Activated T-helper 1 cell treated with Interleukin-2 at 50 U/mL for 16 hours (primary cell): Measurements from ENCODE around the gene LURAP1L.

ENCODE experiments used
- DNase-seq: peaks from one replicate; pipeline ENCODE4 v3.0.0-alpha.2; 2020; ENCODE audit warnings: low read depth

The LURAP1L gene

DNA sequence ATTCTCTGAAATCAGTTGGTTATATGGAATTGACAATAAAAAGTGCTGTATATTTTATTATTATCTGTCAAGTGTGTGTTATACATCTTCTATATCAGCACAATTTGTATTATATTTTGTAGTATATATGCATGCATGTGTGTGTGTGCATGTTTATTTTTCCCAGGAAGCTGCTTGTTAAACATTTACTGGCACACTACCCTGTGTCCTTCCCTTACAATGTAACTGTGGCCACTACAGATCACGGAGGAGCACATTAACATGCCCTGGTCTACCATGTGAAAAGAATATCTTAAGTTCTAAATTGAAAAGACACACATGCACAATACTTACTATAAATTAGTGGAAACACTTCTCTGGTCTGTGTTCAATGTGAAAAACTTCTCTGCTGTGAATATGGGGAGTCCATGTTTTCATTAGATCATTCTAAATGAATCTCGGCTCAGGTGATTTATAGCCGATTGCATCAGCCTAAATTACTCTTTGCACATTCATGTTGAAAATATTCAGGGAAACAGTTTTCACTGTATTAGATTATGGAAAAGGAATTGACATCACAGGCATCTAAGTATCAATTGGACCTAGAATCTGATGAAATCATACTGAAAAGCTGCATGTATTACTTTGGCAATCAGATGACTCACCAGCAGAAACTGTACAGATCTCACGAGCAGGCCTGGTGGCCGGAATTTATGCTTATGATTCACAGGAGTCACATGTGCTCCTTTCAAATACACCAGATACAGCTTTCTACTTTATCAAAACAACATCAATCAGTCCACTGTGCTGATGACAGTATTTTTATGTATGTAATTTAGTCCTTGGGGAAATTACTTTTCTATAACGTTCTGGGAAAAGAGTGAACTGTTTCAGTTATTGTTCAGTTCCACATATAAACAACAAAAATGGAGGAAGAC is 39.4 kb downstream of the LURAP1L start:
- DNase-seq, result no peak

DNA sequence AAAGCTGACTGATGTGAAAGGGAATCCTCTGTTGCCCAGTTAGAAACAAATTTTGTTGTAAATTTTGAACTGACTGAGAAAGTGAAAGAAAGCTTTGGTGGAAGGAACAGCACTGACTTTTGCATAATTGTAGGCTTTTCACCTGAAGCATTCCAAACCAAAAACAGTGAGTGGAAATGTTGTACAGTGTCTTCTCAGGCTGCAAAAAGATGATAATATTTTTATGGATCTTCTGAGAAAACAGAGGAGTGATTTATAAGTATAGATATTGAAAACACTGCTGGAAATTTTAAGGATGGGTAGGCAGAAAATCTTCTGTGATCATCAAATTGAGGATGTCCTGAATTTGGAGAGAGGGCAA is 40.0 kb downstream of the LURAP1L start:
- DNase-seq, result no peak

DNA sequence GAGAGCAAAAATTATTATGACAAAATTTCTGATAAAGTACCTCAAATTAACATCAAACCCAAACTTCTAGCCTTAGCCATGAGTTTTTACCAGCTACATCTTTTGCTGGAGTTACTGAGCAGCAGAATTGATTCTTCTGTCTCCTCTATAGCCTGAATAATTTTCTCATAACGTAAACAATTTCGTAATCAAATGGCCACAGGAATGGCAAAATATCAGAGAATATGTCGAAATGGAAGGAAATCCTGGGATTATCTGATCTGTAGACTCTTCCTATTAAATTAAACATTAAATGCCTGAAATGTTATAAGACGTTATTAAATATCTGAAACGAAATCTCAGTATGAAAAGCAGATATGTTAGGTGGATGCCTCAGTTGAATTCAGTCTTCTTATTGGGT is 41.1 kb downstream of the LURAP1L start:
- no peak for DNase-seq

- no peak for DNase-seq
Measured at GRCh38 chr9:12816656-12817101, 41.9 kb downstream of the LURAP1L start.

DNA sequence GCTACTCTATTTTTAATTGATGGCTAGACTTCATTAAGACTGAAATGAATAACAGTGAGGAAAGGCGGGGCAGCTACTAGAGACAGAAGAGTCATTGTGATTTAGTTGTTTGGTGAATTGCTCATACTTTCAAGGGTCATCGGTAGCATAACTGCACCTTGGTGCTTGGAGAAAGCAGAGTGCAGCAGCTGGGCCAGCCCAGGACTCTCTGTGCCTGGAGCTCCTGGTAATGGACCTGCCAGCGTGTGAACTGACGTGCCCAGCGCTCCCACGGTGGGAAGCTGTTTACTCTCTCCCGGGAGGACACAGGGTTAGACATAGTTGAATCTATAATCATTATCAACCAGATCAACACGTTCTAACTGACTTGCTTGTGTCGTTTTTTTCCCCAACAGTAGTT is 42.9 kb downstream of the LURAP1L start:
- no peak for DNase-seq

- no peak for DNase-seq
Measured at GRCh38 chr9:12818431-12819000, 43.7 kb downstream of the LURAP1L start.

DNA sequence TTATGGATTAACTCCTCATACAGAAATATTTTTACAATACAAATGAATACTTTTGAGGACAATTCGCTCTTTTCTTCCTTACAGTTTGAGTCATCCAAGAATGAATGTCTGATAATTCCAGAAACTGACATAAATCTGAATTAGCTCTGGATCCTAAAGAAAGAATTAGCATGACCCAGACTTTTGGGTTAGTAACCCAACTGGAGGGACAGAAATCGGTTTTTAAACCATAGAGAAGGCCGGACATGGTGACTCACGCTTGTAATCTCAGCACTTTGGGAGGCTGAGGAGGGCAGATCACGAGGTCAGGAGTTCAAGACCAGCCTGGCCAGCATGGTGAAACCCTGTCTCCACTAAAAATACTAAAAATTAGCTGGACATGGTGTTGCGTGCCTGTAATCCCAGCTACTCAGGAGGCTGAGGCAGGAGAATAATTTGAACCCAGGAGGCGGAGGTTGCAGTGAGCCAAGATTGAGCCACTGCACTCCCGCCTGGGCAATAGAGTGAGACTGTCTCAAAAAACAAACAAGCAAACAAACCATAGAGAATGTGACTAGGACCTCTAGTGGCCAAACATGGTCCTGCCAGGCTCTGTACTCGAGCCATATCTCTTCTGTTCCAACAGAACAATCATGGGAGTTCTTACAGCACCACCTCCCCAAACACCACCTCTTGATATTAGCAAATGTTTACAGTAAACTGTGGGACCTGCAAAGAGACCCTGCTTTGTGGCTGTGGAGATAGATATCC is 44.8 kb downstream of the LURAP1L start:
- DNase-seq, result no peak

- DNase-seq, result no peak
Measured at GRCh38 chr9:12822111-12822510, 47.3 kb downstream of the LURAP1L start.

GRCh38 chr9:12826924-12827565 is 52.2 kb downstream of the LURAP1L start:
- DNase-seq, result no peak

DNA sequence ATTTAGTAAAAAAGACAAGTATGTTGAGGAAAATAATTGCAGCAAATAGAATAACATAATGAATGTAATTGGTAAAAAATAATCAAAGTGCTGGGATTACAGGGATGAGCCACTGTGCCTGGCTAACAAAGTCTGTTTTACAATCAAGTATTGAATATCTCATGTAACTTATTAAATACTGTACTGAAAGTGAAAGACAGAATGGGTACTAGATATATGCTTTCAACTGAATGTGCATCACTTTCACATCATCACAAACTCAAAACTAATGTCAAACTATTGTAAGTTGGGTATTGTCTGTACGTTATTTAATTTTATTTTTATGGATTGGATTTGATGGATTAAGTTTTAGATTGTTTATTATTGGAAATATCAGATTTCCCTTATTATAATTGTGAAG is 58.9 kb downstream of the LURAP1L start:
- DNase-seq, result no peak

DNA sequence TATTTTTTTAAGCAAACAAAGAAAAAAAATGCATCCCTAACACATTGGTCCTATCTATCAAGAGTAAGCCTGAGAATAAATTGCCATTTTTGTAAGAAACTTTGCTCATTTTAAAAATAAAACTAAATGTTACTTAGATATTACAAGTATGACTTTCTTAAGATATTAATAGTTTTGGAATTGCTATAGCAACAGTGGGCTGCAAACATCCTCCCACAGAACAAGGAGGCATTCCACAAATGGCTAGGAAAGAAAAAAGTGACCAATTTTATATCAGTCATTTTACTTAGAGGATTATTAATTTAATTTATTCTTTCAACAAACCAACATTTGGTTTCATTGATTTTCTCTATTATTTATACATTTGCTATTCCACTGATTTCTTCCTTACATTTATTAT is 63.7 kb downstream of the LURAP1L start:
- DNase-seq, result no peak

GRCh38 chr9:12843735-12844134 is 68.9 kb downstream of the LURAP1L start:
- DNase-seq, result no peak

DNA sequence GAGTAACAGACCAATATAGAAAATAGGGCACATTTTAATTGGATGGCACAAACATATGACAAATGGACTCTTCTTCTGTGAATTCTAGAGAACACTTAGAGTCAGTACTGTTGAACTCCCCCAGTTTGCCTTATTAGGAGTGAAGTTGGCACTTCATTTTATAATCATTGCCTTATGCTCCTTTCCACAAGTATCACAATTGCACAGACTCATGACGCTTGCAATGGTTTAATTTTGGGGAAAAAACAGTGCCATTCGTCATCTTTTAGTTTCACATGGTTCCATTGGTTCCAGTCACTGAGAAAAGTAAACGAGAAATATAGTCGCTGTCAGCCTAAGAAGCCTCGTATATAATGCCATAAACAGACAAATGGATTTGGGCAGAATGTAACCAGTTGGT is 71.2 kb downstream of the LURAP1L start:
- no peak for DNase-seq

DNA sequence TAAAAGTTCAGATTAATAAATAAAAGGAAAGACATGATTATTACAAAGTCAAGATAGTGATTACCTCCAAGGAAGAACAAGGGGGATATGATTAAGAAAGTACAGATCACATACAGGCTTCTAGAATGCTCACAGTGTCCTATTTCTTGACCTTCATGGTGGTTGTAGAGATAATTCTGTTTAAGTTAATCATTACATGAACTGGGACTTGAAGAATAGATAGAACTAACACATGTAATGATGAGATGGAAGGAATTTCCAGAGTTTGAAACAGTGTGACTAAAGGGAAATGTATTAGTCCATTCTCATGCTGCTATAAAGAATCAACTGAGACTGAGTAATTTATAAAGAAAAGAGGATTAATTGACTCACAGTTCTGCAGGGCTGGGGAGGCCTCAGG is 72.7 kb downstream of the LURAP1L start:
- DNase-seq, result no peak

DNA sequence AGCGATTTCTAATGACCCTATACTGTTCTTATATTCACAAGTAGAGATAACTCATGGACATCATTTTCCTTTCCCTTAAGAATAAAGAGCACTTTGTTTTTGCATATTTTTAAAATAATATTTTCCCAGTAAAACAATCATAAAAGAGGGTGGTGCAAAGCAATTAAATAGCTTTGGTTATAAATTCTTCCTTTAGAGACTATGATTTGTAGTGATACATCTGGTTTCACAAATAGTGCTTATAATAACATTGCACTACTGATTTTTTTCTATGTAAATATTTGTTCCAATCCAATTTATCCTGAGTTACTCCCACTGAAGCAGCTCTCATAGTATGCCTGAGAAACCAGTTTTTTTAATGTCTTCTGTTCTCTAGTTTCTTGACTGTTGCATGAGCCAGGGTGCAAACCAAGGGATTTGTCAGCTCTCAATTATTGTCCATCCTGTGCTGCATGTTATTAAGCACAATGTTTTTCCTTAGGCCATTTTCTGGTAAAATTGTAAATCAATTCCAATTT is 74.7 kb downstream of the LURAP1L start:
- no peak for DNase-seq

- no peak for DNase-seq
Measured at GRCh38 chr9:12851341-12852090, 76.7 kb downstream of the LURAP1L start.

DNA sequence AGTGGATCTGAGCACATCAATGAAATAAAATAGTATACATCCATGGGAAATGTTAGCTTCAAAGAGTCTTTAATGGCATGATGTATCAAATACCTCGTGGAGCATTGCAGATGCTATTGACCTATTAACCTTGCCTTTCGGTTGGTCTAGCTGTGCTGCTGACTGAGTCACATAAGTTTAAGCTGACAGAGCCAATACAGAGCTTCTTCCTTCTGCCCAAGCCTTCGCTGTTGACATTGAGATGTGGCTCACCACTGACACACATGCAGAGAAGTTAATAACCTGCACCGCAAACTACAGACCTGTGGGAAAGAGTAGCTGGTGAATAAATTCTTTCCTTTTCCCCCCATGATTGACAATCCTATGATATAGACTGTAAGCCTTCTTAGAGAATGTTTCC is 78.2 kb downstream of the LURAP1L start:
- DNase-seq, result no peak

DNA sequence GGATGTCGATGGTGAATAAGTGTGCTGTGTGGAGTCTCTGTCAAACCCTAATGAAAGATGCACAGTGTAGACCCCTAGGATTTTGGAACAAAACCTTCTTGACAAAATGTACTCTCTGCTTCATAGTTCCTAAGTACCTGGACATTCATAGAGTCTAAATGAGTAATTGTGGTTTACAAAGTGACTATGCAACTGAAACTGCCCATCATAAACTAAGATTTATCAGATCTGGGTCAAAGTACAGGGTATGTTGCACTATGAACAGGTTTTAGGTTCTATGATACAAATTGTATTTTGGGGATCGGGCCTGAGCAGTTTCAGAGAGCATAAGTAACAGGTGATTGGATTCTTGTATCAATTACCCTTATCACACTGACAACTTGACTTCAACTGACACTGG is 79.4 kb downstream of the LURAP1L start:
- DNase-seq, result no peak

GRCh38 chr9:12855066-12855465 is 80.2 kb downstream of the LURAP1L start:
- no peak for DNase-seq

DNA sequence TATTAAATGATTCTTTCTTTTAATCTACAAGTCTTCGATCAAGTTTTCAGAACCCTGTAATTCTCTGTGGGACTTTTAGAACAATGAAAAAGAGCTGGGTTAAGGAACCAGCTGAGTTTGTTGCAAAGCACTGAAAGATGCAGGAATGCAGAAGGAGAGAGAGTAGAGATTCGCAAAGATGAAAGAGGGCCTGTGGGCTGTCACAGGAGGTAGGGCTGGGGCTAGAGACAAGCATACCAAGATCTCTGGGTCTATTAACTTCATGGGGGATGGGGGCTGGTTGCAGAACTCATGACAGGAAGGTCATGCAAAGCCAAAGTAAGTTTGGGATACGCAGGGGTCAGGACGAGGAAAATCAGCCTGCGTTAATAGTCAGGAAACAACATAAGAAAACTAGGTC is 81.8 kb downstream of the LURAP1L start:
- DNase-seq, result no peak

DNA sequence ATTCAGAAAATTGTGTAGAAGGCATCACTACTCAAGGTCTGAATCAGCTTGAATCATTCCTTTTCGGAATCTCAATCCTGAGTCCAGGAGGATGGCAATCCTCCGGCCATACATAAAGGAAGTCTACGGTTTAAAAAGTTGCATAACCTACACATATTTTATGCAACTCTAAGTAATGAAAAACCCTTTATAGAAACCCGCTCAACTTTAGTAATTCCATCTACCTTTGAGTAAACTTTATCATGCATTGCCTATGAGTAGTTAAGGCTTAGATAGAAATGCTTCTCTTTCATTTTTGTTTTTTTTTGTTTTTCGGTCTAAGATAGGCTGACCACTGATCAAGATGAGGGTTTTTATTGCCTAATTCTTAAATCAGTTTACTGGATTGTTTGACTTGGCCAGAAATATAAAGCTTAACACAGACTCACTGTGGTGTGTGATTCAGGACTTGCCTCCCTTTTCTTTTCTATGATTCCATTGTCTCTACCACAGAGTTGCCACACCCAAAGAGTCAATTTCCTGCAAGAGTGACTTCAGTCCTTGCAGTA is 85.0 kb downstream of the LURAP1L start:
- DNase-seq, result no peak
